ENCODE measurements around the gene GABRA4.
A peak's percentile ranks its signal among the peaks of the same experiment; 100 is the strongest.

Gene GABRA4

GRCh38 chr4:47000406-47000805 lies 7.0 kb upstream of the GABRA4 start:
- Mint-ChIP-seq H3K36me3 (ENCODE audit: low read depth) (no peaks in the 10 kb centered on the region), H3K4me3 (no peak overlapping the region), H3K27me3 (ENCODE audit: low read depth) (peaks cover 23% of the 10 kb centered on the region), H3K27ac (no peak overlapping the region), H3K9me3 (no peaks in the 10 kb centered on the region), H3K4me1 (ENCODE audit: low read depth) (no peaks in the 10 kb centered on the region)

GRCh38 chr4:46999566-46999965 lies 6.2 kb upstream of the GABRA4 start:
- H3K27ac Mint-ChIP-seq, result no peak overlapping the region
- H3K4me1 Mint-ChIP-seq (ENCODE audit: low read depth), result no peaks in the 10 kb centered on the region
- no peaks in the 10 kb centered on the region for H3K9me3 Mint-ChIP-seq
- H3K27me3 Mint-ChIP-seq (ENCODE audit: low read depth), result peaks cover 31% of the 10 kb centered on the region
- no peaks in the 10 kb centered on the region for H3K36me3 Mint-ChIP-seq (ENCODE audit: low read depth)
- no peak overlapping the region for H3K4me3 Mint-ChIP-seq

GRCh38 chr4:46994007-46994405 lies 625 bp upstream of the GABRA4 start:
- no peak overlapping the region for H3K4me3 Mint-ChIP-seq

GRCh38 chr4:46992338-46992737 lies 1.0 kb downstream of the GABRA4 start:
- Mint-ChIP-seq H3K27me3 (ENCODE audit: low read depth) (peaks cover 49% of the 10 kb centered on the region), H3K4me1 (ENCODE audit: low read depth) (peaks cover 3% of the 10 kb centered on the region), H3K4me3 (peak overlapping the region; percentile 9), H3K9me3 (no peaks in the 10 kb centered on the region), H3K36me3 (ENCODE audit: low read depth) (no peaks in the 10 kb centered on the region), H3K27ac (no peak overlapping the region)

More at GRCh38 chr4:46994007-46994405, 625 bp upstream of the GABRA4 start:
- H3K4me1 Mint-ChIP-seq (ENCODE audit: low read depth), result peaks cover 3% of the 10 kb centered on the region
- no peaks in the 10 kb centered on the region for H3K36me3 Mint-ChIP-seq (ENCODE audit: low read depth)
- no peak overlapping the region for H3K27ac Mint-ChIP-seq
- no peaks in the 10 kb centered on the region for H3K9me3 Mint-ChIP-seq
- H3K27me3 Mint-ChIP-seq (ENCODE audit: low read depth), result peaks cover 51% of the 10 kb centered on the region

GRCh38 chr4:46986922-46987638 lies 6.3 kb downstream of the GABRA4 start:
- H3K27ac Mint-ChIP-seq, result no peak overlapping the region

GRCh38 chr4:46984781-46985180 lies 8.6 kb downstream of the GABRA4 start:
- no peak overlapping the region for H3K4me3 Mint-ChIP-seq
- no peaks in the 10 kb centered on the region for H3K9me3 Mint-ChIP-seq
- no peaks in the 10 kb centered on the region for H3K4me1 Mint-ChIP-seq (ENCODE audit: low read depth)
- no peaks in the 10 kb centered on the region for H3K36me3 Mint-ChIP-seq (ENCODE audit: low read depth)
- peaks cover 6% of the 10 kb centered on the region for H3K27me3 Mint-ChIP-seq (ENCODE audit: low read depth)
- no peak overlapping the region for H3K27ac Mint-ChIP-seq

More at GRCh38 chr4:46986922-46987638, 6.3 kb downstream of the GABRA4 start:
- Mint-ChIP-seq H3K9me3 (no peaks in the 10 kb centered on the region), H3K27me3 (ENCODE audit: low read depth) (peaks cover 10% of the 10 kb centered on the region), H3K36me3 (ENCODE audit: low read depth) (no peaks in the 10 kb centered on the region), H3K4me3 (no peak overlapping the region), H3K4me1 (ENCODE audit: low read depth) (no peaks in the 10 kb centered on the region)

GRCh38 chr4:46980851-46981250 lies 12.5 kb downstream of the GABRA4 start:
- H3K9me3 Mint-ChIP-seq, result no peaks in the 10 kb centered on the region
- H3K27me3 Mint-ChIP-seq (ENCODE audit: low read depth), result peaks cover 3% of the 10 kb centered on the region
- no peaks in the 10 kb centered on the region for H3K36me3 Mint-ChIP-seq (ENCODE audit: low read depth)
- H3K27ac Mint-ChIP-seq, result no peak overlapping the region
- H3K4me1 Mint-ChIP-seq (ENCODE audit: low read depth), result no peaks in the 10 kb centered on the region
- no peak overlapping the region for H3K4me3 Mint-ChIP-seq

GRCh38 chr4:46979726-46980125 lies 13.7 kb downstream of the GABRA4 start:
- no peaks in the 10 kb centered on the region for H3K36me3 Mint-ChIP-seq (ENCODE audit: low read depth)
- peaks cover 3% of the 10 kb centered on the region for H3K27me3 Mint-ChIP-seq (ENCODE audit: low read depth)
- no peaks in the 10 kb centered on the region for H3K4me1 Mint-ChIP-seq (ENCODE audit: low read depth)
- no peak overlapping the region for H3K27ac Mint-ChIP-seq
- no peak overlapping the region for H3K4me3 Mint-ChIP-seq
- no peaks in the 10 kb centered on the region for H3K9me3 Mint-ChIP-seq

GRCh38 chr4:46979283-46979682 lies 14.1 kb downstream of the GABRA4 start:
- Mint-ChIP-seq H3K4me1 (ENCODE audit: low read depth) (no peaks in the 10 kb centered on the region), H3K36me3 (ENCODE audit: low read depth) (no peaks in the 10 kb centered on the region), H3K9me3 (no peaks in the 10 kb centered on the region), H3K4me3 (no peak overlapping the region), H3K27me3 (ENCODE audit: low read depth) (peaks cover 3% of the 10 kb centered on the region), H3K27ac (no peak overlapping the region)

GRCh38 chr4:46977245-46977644 lies 16.1 kb downstream of the GABRA4 start:
- no peaks in the 10 kb centered on the region for H3K36me3 Mint-ChIP-seq (ENCODE audit: low read depth)
- H3K27me3 Mint-ChIP-seq (ENCODE audit: low read depth), result peaks cover 3% of the 10 kb centered on the region

GRCh38 chr4:46975812-46976553 lies 17.4 kb downstream of the GABRA4 start:
- Mint-ChIP-seq H3K9me3 (no peaks in the 10 kb centered on the region), H3K27me3 (ENCODE audit: low read depth) (no peaks in the 10 kb centered on the region), H3K27ac (no peak overlapping the region), H3K4me1 (ENCODE audit: low read depth) (no peaks in the 10 kb centered on the region), H3K4me3 (no peak overlapping the region), H3K36me3 (ENCODE audit: low read depth) (no peaks in the 10 kb centered on the region)

More at GRCh38 chr4:46977245-46977644, 16.1 kb downstream of the GABRA4 start:
- Mint-ChIP-seq H3K9me3 (no peaks in the 10 kb centered on the region), H3K27ac (no peak overlapping the region), H3K4me1 (ENCODE audit: low read depth) (no peaks in the 10 kb centered on the region), H3K4me3 (no peak overlapping the region)

- H3K27ac Mint-ChIP-seq, result no peak overlapping the region
- no peak overlapping the region for H3K4me3 Mint-ChIP-seq
- H3K9me3 Mint-ChIP-seq, result no peaks in the 10 kb centered on the region
- no peaks in the 10 kb centered on the region for H3K4me1 Mint-ChIP-seq (ENCODE audit: low read depth)
- no peaks in the 10 kb centered on the region for H3K27me3 Mint-ChIP-seq (ENCODE audit: low read depth)
- H3K36me3 Mint-ChIP-seq (ENCODE audit: low read depth), result no peaks in the 10 kb centered on the region
Observed at GRCh38 chr4:46974891-46975543, 18.4 kb downstream of the GABRA4 start.

GRCh38 chr4:46968847-46969246 lies 24.5 kb downstream of the GABRA4 start:
- Mint-ChIP-seq H3K4me3 (no peak overlapping the region), H3K9me3 (no peaks in the 10 kb centered on the region), H3K36me3 (ENCODE audit: low read depth) (no peaks in the 10 kb centered on the region), H3K4me1 (ENCODE audit: low read depth) (no peaks in the 10 kb centered on the region), H3K27me3 (ENCODE audit: low read depth) (no peaks in the 10 kb centered on the region), H3K27ac (no peak overlapping the region)

- Mint-ChIP-seq H3K4me1 (ENCODE audit: low read depth) (no peaks in the 10 kb centered on the region), H3K36me3 (ENCODE audit: low read depth) (no peaks in the 10 kb centered on the region), H3K27ac (no peak overlapping the region), H3K27me3 (ENCODE audit: low read depth) (no peaks in the 10 kb centered on the region), H3K9me3 (no peaks in the 10 kb centered on the region), H3K4me3 (no peak overlapping the region)
Observed at GRCh38 chr4:46967631-46968030, 25.8 kb downstream of the GABRA4 start.

Measured in T-helper 1 cell treated with Interleukin-12 subunit alpha and Interleukin-12 subunit beta and Interleukin-4 antibody, amounts not matched to agents 30 μg/mL and 1 μg/mL, for 36 hours (primary cell).